Germinal center (tissue), 1 donor: ENCODE data around the gene SUPT3H.
"Not testable (repeated sequence)": the region's sequence is repeated elsewhere in the genome, so short reads cannot be mapped to it uniquely, and the experiment has no call there.

Experiments
- DNase-seq: peaks from one replicate; pipeline ENCODE4 v3.0.0; 2012; ENCODE audit warnings: mixed read lengths, low spot score

SUPT3H gene

DNA sequence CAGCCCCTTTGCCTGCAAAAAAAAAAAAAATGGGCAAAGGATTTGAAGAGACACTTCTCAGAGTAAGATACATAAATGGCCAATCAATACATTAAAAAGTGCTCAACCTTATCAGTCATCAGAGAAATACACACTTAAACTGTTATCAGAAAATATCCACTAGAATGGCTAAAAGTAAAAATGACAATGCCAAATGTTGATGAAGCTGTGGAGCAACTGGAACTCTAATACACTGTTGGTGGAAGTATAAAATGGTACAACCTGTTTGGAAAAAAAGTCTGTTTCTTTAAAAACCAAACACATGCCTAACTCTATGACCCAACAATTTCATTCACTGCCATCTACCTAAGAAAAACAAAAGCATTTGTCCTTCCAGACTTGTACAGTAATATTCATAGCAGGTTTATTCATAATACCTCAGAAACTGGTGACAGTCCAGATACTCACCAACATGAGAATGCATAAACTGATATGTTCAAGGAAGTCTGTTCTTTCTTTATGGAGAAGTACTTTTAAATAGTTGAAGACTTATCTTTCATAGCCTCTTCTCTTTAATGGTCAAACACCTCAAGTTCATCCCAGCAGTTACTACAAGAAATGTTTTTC, 428.0 kb downstream of the SUPT3H start:
- DNase-seq: no peak

DNA sequence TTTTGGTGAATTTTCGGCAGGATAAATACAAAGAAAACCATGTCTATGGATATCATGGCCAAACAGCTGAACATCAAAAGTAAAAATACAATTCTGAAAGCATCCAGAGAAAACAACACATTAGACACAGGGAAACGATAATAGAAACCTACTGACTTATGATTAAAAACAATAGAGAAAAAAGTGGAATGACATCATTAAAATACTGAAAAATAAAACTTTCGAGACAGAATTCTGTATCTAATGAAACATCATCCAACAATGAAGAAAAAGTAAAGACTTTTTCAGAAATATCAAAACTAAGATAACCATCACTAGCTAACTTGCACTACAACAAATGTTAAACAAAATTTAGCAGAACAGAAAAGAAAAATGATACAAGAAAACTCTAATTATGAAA, 434.2 kb downstream of the SUPT3H start:
- no peak for DNase-seq

DNA sequence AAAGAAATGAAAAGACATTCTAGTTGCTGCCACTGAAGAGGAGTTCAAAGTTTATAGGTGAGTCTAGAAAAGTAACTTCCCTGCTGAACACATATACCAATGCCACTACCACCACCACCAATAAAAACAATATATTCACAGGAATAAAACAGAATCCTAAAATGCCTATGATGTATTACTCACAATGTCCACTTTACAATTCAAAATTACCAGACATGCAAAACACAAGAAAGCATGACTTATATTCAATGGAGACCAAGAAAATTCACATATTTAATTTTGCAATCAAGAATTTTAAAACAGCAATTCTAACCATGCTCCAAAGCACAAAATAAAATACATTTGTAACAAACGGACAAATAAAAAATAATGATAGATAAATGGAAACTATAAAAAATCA, 434.9 kb downstream of the SUPT3H start:
- DNase-seq: no peak

DNA sequence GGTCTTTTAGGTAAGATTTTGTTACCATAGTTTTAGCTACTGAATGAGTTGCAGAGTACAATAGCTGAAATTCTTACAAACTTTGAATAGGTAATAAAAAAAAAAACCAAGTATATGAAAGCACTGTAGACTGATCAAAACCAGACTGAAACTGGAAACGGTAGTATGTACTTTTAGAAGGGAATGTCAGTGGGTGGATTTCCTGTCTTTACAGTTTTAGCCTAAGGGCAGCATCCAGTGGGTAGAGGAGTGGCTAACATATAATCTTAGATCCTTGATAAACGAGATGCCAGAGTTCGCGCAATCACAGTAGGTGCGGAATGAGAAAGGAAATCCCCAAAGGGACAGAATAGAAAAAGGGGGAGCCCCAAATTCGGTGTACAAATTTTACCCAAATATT, 435.5 kb downstream of the SUPT3H start:
- DNase-seq: no peak

DNA sequence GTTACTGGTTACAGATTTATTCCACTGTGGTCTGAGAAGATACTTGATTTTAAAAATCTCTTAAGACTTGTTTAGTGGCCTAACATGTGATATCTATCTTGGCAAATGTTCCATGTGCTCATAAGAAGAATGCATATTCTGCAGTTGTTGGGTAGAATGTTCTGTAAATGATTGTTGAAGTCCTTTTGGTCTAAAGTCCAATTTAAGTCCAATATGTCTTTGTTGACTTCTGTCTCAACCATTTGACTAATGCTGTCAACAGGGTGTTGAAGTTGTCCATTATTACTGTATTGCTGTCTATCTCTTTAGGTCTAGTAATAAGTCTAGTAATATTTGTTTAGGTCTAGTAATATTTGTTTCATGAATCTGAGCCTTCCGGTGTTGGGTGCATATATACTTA, 437.4 kb downstream of the SUPT3H start:
- DNase-seq: no peak

DNA sequence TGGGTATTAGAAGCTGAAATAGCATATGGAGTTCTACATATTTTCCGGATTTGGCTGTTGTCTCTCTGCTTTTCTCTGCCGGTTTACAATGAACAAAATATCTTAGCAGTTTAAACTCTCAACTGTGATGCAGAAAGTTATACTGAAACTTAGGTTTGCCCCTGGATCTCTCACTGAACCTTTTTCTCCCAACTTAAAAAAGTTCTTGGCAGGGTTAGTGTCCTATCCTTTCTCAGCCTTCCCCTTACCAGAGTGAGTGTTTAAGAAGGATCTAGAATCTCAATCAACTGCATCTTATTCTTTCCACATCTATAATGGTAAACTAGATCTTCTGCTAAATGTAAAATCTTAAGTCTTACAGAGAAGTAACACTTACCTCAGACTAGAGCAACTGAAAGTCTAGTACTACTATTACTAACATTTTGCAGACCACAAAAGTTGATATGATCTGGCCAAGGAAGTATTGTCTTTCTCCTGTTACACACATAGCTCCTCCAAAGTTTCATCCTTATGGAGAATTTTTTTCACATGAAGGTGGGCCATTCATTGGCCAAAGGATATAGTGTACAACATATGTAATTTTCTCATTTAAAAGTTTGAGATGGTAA, 441.9 kb downstream of the SUPT3H start:
- DNase-seq: no peak

DNA sequence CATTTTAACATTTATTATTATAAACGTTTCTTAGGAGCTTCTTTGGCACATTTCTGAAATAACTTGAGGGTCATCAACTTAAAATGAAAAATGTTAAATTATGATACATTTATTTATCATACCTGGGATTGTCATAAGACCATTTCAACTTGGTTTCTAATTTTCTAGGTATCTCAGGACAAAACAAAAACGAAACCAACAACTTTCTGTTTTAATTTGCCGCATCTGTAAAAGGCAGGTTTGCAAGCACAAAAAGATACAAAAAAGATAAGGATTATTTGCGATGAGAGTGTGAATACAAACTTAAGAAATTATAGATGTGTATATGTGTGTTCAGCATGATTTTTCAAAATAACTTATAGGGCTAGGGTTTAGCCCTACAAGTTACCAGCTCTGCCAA, 444.6 kb downstream of the SUPT3H start:
- no peak for DNase-seq

DNA sequence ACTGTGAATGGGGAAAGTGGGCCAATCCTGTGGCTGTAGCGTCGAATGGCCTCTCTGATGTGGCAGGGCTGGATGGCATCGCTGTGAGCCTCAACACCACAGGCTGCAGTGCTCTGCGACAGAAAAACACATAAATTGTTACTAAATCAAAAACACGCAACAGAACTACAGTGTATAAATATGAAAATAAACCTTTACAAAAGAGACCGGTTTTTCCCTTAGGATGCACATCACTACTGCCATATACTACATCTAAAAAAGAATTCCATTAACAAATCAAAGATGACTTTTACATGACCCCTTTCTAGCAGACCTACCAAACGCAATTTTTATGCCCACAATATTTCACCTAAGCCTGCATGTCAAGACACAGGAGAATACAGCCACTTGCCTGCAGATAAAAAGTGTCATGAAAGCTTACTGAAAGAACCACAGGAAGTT, 445.1 kb downstream of the SUPT3H start:
- no peak for DNase-seq

DNA sequence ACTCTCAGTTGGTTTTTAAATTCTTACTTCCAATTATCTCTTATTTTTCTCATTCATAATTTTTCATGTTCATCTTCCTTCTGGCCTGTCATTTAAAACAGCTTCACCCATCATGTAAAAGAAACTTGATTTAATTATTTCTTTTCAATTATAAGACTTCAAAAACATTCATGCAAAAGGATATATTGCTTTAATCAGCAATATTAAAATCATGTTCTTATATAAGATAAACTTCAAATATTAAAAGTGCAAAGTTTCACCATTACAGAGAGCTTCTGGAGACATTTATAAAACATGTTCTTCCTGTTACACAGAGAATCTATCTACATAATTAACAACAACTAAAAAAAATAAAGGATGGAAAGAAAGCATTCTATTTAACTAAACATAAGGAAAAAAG, 446.3 kb downstream of the SUPT3H start:
- no peak for DNase-seq

DNA sequence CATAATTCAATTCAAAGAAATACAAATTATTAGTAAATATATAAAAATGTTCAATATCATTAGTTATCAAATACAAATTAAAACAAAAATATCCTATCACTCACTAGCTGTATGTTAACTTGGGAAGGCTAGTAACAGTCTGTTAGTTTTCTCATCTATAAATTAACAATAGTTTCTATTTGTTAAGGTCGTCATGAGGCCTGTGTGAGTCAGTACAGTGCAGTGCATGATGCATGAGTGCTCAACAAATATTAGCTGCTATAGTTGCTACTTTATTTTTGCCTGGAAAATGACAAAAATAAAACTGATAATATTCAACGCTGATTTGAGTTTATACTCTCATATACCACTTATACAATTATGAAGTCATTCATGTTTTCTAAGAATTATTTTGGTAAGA, 451.2 kb downstream of the SUPT3H start:
- no peak for DNase-seq

DNA sequence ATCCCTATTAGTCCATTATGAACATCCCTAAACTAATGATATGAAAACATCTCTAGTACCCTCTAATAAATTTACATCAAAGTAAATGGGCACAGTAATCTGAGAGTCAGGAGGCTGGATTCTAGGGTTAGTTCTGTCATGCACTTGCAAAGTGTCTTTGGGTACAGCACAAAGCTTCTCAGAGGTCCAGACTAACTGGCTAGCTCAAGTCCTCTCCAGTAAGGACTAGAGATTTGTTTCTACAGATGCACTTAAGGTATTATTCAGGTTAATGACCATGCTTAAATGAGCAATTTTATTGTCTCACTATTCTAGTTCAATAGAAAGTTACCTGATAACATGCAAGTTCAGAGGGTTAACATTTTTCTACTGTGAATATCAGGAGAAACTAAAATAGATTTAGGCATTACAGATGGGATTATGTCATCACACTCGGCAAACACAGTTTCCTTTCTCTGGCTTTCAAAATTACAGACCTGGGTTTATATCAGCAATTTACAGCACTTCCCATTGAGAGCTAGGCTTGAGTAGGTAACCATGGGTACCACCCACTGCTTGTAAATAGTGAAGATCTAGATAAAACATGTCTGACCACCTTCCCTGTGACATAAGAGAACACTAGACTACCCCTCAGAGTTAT, 452.5 kb downstream of the SUPT3H start:
- no peak for DNase-seq

DNA sequence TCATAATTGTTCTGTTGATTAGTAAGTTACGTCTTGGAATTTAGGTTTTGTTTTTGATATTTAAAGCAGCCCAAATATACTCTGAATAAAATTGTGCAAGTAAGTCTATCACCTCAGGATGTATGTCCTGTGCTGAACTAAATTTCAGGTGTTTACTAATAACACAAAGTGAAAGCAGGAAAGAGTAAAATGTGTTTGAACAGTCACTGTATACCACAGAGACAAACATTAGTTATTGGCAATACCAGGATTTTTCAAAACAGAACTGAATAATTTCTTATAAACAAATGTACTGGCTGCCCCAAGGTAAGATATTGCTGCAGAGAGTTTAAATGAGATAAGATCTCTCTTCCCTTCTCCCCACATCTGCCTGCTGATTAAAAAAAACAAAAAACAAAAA, 454.3 kb downstream of the SUPT3H start:
- DNase-seq: no peak

DNA sequence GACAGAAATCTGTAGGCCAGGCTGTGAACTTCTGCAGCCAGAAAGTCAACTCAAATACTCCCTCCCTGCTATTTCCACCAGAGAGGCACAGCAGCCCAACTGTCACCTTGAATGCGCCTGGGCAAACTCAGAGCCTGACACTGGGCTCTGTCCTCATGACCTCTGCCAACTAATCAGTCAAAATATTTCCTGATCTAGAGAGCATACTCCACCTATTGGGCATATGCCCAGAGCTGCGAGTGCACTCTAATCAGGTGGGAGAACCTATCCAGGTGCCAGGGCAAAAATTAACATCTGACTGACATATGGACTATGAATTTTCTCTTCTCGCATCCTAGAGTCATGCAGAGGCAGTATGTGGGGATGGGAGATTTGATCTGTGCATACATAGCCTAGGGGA, 455.9 kb downstream of the SUPT3H start:
- DNase-seq: no peak

DNA sequence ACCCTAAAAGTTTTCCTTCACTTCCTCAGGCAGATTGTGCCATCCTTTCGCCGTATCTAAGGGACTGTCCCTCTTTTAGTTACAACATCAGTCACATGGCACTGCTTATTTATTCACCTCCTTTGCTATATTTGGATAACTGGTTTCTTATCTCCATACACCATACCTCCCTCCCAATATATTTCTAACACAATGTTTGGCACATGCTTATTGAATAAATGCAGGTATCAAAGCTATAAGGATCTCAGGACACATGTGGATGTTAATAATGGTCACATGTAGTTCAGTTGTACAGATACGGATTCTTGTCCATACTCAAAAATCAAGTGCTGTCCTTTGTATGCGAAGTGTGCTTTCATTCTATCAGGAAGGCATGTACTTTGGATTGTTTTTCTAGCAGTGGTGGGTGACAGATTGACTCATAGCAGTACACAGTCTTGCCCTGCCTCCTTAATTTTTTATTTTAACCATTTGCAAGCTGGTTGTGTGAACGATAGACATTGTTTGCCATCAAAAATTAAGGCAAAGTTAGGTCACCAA, 456.7 kb downstream of the SUPT3H start:
- no peak for DNase-seq

DNA sequence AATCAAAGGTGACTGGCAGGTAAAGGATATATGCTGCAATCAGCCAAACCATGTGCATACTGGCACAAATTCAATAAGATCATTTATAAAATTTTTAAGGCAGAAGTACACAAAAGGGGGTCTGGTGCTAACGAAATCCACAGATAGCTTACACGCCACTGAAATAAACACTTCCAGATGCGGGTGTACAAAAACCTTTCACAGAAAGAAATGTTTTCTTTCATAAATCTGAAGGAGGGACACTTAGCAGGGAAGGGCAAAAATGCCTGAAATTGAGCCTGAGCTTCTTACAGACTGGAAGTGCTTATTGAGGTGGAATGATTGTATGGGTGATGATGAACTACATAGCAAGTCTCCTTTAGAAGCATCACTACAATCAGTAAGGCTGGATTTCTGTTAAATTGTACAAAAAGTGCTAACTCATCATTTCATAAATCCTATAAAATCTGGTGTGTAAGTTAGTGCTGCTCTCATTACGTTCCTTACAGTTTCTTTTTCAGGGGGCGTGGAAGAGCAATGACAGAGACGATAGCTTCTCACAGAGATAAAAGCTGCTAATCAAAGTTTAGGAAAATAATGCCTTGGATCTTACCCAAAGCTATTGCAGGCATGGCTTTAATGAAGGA, 458.9 kb downstream of the SUPT3H start:
- DNase-seq: no peak

DNA sequence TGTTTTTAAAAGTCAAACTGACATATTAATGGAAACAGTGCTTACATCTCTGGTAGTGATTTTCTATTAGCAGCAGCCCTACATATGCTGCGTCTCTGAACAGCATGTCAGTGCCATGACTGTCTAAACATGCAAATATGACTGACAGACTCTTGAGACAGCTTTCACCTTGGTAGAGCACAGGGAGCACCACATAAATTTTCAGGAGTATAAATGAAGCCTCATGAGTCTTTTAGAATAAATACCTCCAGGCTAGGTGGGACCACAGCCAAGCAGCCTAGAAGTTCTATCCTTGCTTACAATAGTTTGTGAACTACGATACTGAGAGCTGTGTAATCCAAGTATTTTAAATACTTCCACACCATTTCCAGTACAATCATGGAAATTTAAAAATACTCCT, 460.3 kb downstream of the SUPT3H start:
- no peak for DNase-seq

DNA sequence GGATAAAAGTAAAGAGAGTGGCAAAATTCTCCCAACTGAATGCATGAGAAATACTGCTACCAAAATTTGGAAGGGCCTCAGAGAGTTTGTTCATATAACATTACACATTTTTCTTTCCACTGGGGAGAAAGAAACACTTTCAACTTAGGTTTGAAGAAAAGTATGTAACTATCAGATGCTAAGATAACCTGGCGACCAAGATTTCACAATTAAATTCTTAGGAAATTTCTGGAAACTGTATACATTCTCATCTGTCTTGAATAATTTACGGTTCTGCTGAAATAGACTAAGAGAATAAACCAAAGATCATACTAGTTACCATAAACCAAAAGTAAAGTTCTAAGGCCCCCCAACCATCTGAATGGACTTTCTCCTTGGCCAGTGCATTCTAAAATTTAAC, 462.6 kb downstream of the SUPT3H start:
- DNase-seq: no peak

DNA sequence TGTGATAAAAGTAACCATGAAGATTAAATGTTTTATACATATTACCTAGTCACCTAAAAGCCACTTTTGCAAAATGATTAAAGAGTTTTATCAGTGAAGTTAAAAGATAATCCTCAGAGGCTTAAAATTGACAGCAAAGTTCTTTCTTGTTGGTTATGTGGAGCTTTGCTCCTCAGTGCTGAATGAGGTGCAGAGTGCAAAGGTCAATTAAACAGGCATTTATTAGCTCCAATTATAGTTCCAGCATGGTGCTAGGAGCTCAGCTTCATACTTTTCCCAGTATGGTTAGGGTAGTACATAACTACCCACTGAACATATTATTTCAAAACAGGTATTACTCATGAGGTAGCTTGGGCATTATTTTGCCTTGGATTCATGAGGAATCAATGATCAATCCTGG, 463.6 kb downstream of the SUPT3H start:
- no peak for DNase-seq

DNA sequence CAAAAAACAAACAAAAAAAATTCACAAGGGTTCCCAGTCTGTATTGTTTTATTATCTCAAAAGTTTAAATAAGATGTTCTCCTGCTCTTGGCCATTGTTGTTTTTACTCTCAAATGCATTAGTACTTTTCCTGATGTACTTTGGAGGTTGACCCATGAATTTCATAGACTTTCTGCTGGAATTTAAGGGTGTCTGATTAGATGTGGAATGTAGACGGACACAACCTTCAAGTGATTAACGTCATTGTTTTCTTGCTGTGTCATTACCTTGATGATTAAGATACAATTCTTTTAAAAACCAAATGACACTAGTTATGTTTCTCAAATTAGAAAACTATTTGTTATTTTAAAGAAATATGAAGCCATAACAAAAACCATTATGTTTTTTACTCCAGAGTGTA, 471.0 kb downstream of the SUPT3H start:
- no peak for DNase-seq

DNA sequence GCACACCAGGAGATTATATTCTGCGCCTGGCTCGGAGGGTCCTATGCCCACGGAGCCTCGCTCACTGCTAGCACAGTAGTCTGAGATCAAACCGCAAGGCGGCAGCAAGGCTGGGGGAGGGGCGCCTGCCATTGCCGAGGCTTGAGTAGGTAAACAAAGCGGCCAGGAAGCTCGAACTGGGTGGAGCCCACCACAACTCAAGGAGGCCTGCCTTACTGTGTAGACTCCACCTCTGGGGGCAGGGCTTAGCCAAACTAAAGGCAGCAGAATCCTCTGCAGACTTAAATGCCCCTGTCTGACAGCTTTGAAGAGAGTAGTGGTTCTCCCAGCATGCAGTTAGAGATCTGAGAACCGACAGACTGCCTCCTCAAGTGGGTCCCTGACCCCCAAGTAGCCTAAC, 477.4 kb downstream of the SUPT3H start:
- not testable (repeated sequence) for DNase-seq

DNA sequence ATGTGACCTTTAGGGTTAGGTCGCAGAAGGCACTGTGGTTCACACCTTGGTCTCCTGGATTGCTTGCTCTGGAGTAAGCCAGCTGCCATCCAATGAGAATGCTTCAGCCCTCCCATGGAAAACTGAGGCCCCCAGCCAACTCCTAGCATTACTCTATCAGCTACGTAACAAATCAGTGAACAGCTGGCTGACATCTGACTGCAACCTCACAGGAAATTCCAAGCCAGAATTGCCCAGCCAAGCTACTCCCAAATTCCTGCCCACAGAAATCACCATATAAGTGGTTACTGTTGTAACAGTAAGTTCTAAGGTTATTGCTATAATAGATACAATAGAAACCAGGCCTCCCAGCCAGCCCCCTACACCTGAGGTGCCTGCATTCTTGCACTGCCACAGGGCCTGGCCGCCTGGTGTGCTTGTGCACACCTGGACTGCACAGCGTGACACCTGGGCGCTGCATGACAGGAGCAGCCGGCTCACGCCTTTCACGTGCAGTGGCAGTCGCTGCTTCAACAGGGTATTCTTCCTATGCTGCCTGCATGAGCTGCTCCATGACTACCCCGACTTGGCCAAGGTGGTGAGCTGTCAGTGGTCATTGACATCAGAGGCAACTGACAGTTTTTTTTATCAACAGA, 479.3 kb downstream of the SUPT3H start:
- DNase-seq: no peak

DNA sequence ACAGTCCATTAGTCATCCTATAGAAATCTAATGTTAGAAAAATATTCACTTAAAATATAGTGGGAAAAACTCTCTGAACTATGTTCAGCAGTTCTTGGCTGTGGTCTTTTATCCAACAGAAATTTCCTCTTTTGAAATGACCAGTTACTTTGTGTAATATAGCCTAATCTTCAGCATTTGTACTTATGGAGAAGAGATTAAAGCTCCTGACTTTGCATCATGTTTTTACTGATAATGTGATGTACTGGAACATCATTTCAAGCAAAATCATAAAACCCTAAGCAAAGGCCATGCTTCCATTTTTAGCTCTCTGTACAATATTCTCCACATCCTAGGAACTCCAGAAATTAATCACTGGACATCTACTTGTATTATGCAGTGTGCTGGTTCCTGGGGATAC, 480.4 kb downstream of the SUPT3H start:
- no peak for DNase-seq

DNA sequence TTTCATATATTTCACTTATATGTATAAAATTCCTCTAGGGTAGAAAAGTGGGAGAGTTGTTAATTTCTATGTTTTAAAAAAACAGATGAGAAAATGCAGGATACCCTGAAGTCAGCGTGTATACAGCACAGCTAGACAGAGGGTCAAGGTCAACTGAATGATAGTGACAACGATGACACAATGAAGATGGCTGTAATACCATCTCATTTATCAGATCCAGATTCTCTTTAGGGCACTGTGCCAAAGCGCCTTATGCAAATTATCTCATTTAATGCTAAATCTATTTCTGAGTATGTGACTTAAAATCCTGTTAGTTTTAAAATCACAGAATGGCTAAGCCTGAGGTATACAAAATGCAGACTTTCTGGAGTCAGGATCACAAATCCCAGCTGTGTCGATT, 481.0 kb downstream of the SUPT3H start:
- DNase-seq: no peak
